WERI-Rb-1 (cell line): ENCODE measurements around the gene POLD2.
A peak's percentile ranks its signal among the peaks of the same experiment; 100 is the strongest.

ENCODE experiments used
- DNase-seq: peaks from one replicate; pipeline ENCODE4 v3.0.0-alpha.2; 2020
- H3K27ac ChIP-seq: fragments of 250-450 bp; sonication (Bioruptor Pico); 2 replicates; pipeline ENCODE4 v1.5.1; 2020; ENCODE audit warnings: mild to moderate bottlenecking, moderate library complexity
- H3K27me3 ChIP-seq: fragments of 250-450 bp; sonication (Bioruptor Pico); 2 replicates; pipeline ENCODE4 v1.5.1; 2021; ENCODE audit warnings: mild to moderate bottlenecking, low read depth, moderate library complexity; ENCODE audit not compliant: insufficient read depth, severe bottlenecking
- H3K36me3 ChIP-seq: fragments of 250-450 bp; sonication (Bioruptor Pico); 2 replicates; pipeline ENCODE4 v1.5.1; 2020; ENCODE audit warnings: mild to moderate bottlenecking, moderate library complexity
- H3K4me3 ChIP-seq: 2 replicates; pipeline ENCODE4 v1.5.1; 2011; ENCODE audit warnings: low read depth, mild to moderate bottlenecking, control low read depth, low read length
- H3K9me3 ChIP-seq: fragments of 250-450 bp; sonication (Bioruptor Pico); 2 replicates; pipeline ENCODE4 v1.5.1; 2021; ENCODE audit warnings: mild to moderate bottlenecking, moderate library complexity; ENCODE audit not compliant: severe bottlenecking
- TF ChIP-seq, protein P1 (sequence below): IDR thresholded peaks from 2 replicates; pipeline ENCODE4 v1.5.1; 2011; ENCODE audit warnings: low read depth, mild to moderate bottlenecking, control low read depth, inconsistent platforms, low read length

POLD2 gene

GRCh38 chr7:44080686-44081265 is 42.6 kb downstream of the POLD2 start:
- TF ChIP-seq, protein P1, sequence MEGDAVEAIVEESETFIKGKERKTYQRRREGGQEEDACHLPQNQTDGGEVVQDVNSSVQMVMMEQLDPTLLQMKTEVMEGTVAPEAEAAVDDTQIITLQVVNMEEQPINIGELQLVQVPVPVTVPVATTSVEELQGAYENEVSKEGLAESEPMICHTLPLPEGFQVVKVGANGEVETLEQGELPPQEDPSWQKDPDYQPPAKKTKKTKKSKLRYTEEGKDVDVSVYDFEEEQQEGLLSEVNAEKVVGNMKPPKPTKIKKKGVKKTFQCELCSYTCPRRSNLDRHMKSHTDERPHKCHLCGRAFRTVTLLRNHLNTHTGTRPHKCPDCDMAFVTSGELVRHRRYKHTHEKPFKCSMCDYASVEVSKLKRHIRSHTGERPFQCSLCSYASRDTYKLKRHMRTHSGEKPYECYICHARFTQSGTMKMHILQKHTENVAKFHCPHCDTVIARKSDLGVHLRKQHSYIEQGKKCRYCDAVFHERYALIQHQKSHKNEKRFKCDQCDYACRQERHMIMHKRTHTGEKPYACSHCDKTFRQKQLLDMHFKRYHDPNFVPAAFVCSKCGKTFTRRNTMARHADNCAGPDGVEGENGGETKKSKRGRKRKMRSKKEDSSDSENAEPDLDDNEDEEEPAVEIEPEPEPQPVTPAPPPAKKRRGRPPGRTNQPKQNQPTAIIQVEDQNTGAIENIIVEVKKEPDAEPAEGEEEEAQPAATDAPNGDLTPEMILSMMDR: peak; percentile 30; the same call in 1 of the 2 replicates
- Histone ChIP-seq H3K27me3 (no peaks in the 10 kb centered on the region), H3K27ac (peak overlapping the region; percentile 28; the same call in 1 of the 2 replicates), H3K36me3 (peaks cover 40% of the 10 kb centered on the region), H3K9me3 (no peaks in the 10 kb centered on the region), H3K4me3 (no peak overlapping the region)
- peak; percentile 74 for DNase-seq

GRCh38 chr7:44080118-44080517 is 43.2 kb downstream of the POLD2 start:
- Histone ChIP-seq H3K36me3 (peaks cover 40% of the 10 kb centered on the region), H3K27ac (no peak overlapping the region), H3K27me3 (no peaks in the 10 kb centered on the region), H3K9me3 (no peaks in the 10 kb centered on the region), H3K4me3 (no peak overlapping the region)
- DNase-seq: no peak
- TF ChIP-seq, protein P1: no peak

- Histone ChIP-seq H3K27me3 (no peaks in the 10 kb centered on the region), H3K4me3 (no peak overlapping the region), H3K9me3 (no peaks in the 10 kb centered on the region), H3K36me3 (peaks cover 45% of the 10 kb centered on the region), H3K27ac (no peak overlapping the region)
- DNase-seq: no peak
- TF ChIP-seq, protein P1: no peak
Observed at GRCh38 chr7:44079331-44080021, 43.9 kb downstream of the POLD2 start.

- Histone ChIP-seq H3K9me3 (no peaks in the 10 kb centered on the region), H3K36me3 (peaks cover 48% of the 10 kb centered on the region), H3K27me3 (no peaks in the 10 kb centered on the region), H3K4me3 (no peak overlapping the region), H3K27ac (no peak overlapping the region)
- TF ChIP-seq, protein P1: no peak
- DNase-seq: peak; percentile 31
Observed at GRCh38 chr7:44078521-44078920, 44.8 kb downstream of the POLD2 start.

DNA sequence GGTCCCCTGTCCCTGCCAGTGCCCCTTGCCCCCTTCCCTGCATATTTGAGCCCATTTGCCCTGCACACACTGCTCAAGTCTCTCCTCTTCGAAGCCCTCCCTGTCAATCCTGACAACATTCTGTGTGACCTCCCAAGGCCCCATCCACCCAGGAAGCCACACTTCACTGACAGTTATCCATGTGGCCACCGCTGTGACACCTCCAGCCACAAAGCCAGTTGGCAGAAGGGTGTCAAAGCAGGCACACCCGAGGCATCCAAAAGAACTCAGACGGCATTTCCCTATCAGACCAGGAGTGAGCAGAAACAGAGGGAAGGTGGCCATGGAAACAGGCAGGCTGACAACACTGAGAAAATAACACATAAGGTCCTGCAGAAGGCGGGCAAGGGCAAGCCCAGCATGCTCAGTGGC is 45.7 kb downstream of the POLD2 start:
- TF ChIP-seq, protein P1: no peak
- no peaks in the 10 kb centered on the region for H3K9me3 ChIP-seq
- no peak overlapping the region for H3K4me3 ChIP-seq
- H3K27me3 ChIP-seq: no peaks in the 10 kb centered on the region
- peaks cover 56% of the 10 kb centered on the region for H3K36me3 ChIP-seq
- H3K27ac ChIP-seq: no peak overlapping the region
- no peak for DNase-seq
